ENCODE measurements around the gene TMCC3. TPM values are rescaled to one million over a fixed set of nuclear protein-coding genes. Genes with fewer than 3 reads are reported as not detected.

Gene TMCC3
- total RNA-seq, 1 experiment from 2014 or later = 0.92 TPM

DNA sequence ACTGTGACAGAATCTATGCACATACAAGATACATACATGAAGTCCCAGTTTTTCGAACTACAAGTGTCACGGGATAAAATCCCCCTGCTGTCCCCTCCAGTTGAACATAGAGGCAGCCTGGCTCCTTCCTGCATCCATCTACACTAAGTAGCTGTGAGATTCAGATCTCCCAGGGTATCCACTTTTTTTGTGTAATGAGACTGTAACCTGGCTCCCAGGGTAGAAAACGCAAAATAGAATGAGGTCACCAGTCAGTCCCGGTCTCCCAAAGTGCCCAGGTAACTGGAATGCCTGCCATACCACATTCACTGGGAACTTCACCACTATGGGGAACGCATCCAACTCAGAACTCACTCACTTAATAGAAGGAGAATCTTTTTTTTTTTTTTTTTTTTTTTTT, 67.8 kb downstream of the TMCC3 start:
- Histone ChIP-seq H3K36me3 (ENCODE audit: control insufficient read depth, insufficient read depth, low read length) (no peaks in the 10 kb centered on the region), H3K4me3 (ENCODE audit: low read depth in 2 of 2, low read length in 2 of 2) (no peak overlapping the region), H3K27me3 (ENCODE audit: control insufficient read depth, insufficient read depth, low read length) (no peaks in the 10 kb centered on the region), H3K4me1 (ENCODE audit: control insufficient read depth, insufficient read depth, low read length) (no peaks in the 10 kb centered on the region), H3K9me3 (ENCODE audit: control insufficient read depth, insufficient read depth, low read depth, low read length) (no peaks in the 10 kb centered on the region), H3K27ac (ENCODE audit: low read length) (no peak overlapping the region)
- intact Hi-C loops (cut with micrococcal nuclease; ENCODE audit: unreplicated experiment) = no loop called here
- ChIA-PET POLR2A (no interaction called here), CTCF (no interaction called here)
- BruUV-seq (replicated peaks) = no TSS peak
- DNase-seq (ENCODE audit: low read depth, low spot score) = no peak
- no peak for TF ChIP-seq TCF7L2 (IDR thresholded peaks at IDR 0.05; ENCODE audit: low read depth, low read length)
- TF ChIP-seq POLR2AphosphoS5 (IDR thresholded peaks at IDR 0.05; ENCODE audit: low read depth, low read length) = no peak
- TF ChIP-seq, protein P1, sequence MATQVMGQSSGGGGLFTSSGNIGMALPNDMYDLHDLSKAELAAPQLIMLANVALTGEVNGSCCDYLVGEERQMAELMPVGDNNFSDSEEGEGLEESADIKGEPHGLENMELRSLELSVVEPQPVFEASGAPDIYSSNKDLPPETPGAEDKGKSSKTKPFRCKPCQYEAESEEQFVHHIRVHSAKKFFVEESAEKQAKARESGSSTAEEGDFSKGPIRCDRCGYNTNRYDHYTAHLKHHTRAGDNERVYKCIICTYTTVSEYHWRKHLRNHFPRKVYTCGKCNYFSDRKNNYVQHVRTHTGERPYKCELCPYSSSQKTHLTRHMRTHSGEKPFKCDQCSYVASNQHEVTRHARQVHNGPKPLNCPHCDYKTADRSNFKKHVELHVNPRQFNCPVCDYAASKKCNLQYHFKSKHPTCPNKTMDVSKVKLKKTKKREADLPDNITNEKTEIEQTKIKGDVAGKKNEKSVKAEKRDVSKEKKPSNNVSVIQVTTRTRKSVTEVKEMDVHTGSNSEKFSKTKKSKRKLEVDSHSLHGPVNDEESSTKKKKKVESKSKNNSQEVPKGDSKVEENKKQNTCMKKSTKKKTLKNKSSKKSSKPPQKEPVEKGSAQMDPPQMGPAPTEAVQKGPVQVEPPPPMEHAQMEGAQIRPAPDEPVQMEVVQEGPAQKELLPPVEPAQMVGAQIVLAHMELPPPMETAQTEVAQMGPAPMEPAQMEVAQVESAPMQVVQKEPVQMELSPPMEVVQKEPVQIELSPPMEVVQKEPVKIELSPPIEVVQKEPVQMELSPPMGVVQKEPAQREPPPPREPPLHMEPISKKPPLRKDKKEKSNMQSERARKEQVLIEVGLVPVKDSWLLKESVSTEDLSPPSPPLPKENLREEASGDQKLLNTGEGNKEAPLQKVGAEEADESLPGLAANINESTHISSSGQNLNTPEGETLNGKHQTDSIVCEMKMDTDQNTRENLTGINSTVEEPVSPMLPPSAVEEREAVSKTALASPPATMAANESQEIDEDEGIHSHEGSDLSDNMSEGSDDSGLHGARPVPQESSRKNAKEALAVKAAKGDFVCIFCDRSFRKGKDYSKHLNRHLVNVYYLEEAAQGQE (IDR thresholded peaks at IDR 0.05; ENCODE audit: insufficient read depth in 1 of 2, low read depth in 2 of 2, low read length in 1 of 2) = no peak
- no peak for TF ChIP-seq SIN3A (IDR thresholded peaks at IDR 0.05; ENCODE audit: borderline replicate concordance, insufficient read depth, low read depth, low read length)
- TF ChIP-seq, protein P2, sequence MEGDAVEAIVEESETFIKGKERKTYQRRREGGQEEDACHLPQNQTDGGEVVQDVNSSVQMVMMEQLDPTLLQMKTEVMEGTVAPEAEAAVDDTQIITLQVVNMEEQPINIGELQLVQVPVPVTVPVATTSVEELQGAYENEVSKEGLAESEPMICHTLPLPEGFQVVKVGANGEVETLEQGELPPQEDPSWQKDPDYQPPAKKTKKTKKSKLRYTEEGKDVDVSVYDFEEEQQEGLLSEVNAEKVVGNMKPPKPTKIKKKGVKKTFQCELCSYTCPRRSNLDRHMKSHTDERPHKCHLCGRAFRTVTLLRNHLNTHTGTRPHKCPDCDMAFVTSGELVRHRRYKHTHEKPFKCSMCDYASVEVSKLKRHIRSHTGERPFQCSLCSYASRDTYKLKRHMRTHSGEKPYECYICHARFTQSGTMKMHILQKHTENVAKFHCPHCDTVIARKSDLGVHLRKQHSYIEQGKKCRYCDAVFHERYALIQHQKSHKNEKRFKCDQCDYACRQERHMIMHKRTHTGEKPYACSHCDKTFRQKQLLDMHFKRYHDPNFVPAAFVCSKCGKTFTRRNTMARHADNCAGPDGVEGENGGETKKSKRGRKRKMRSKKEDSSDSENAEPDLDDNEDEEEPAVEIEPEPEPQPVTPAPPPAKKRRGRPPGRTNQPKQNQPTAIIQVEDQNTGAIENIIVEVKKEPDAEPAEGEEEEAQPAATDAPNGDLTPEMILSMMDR (IDR thresholded peaks at IDR 0.05) = no peak
- ATAC-seq = no peak
- in situ Hi-C loops (cut with HindIII; ENCODE audit: low pct_unique_long_range_greater_than_20kb, low sequenced_read_pairs) = no loop called here

DNA sequence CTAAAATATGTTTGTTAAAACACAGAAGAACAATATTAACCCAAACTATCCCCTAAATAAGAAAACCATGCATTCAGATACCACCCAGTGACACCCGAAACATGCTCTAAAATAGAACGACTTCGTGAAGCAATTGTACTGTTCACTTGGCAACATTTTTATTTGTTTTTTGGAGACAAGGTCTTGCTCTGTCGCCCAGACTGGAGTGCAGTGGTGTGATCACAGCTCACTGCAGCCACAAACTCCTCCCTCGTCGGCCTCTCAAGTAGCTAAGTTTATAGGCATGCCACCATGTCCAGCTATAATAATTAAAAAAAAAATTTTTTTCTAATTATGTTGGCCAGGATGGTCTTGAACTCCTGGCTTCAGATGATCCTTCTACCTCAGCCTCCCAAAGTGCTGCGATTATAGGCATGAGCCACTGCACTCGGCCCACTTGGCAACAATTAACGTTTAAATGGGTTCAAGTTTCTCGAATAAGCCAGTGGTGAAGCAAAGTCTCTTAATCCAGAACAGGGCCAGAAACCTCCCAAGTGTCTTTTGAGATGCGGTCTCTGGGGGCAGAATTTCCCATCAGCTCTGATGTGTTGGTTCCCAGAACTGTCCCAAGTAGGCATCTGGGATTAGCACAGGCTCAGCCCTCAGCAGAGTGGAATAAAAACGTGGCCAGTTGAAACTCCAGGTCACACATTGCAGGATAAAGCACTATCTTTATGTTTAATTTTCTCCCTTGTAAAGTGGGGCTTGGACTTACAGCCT, 74.5 kb downstream of the TMCC3 start:
- Histone ChIP-seq H3K4me1 (ENCODE audit: control insufficient read depth, insufficient read depth, low read length) (no peaks in the 10 kb centered on the region), H3K27me3 (ENCODE audit: control insufficient read depth, insufficient read depth, low read length) (no peaks in the 10 kb centered on the region), H3K4me3 (ENCODE audit: low read depth in 2 of 2, low read length in 2 of 2) (no peak overlapping the region), H3K9me3 (ENCODE audit: control insufficient read depth, insufficient read depth, low read depth, low read length) (no peaks in the 10 kb centered on the region), H3K27ac (ENCODE audit: low read length) (no peak overlapping the region), H3K36me3 (ENCODE audit: control insufficient read depth, insufficient read depth, low read length) (no peaks in the 10 kb centered on the region)
- POLR2A ChIA-PET = no interaction called here
- no peak for TF ChIP-seq SIN3A (IDR thresholded peaks at IDR 0.05; ENCODE audit: borderline replicate concordance, insufficient read depth, low read depth, low read length)
- TF ChIP-seq, protein P1 (IDR thresholded peaks at IDR 0.05; ENCODE audit: insufficient read depth in 1 of 2, low read depth in 2 of 2, low read length in 1 of 2) = no peak
- TF ChIP-seq, protein P2 (IDR thresholded peaks at IDR 0.05) = no peak
- TF ChIP-seq POLR2AphosphoS5 (IDR thresholded peaks at IDR 0.05; ENCODE audit: low read depth, low read length) = no peak
- TF ChIP-seq TCF7L2 (IDR thresholded peaks at IDR 0.05; ENCODE audit: low read depth, low read length) = no peak
- BruUV-seq (replicated peaks) = no TSS peak
- ATAC-seq = no peak
- DNase-seq (ENCODE audit: low read depth, low spot score) = no peak
- CTCF ChIA-PET = interaction anchor here (0.6 kb wide), 1 partner anchor 15 kb away, joined by 7 read pairs; no protein-coding TSS in a partner anchor
- intact Hi-C loops (cut with micrococcal nuclease; ENCODE audit: unreplicated experiment) = no loop called here
- in situ Hi-C loops (cut with HindIII; ENCODE audit: low pct_unique_long_range_greater_than_20kb, low sequenced_read_pairs) = no loop called here

All from Panc1 (cell line).